GM19238 (cell line): Measurements from ENCODE around the gene LENG1.

Source experiments
- DNase-seq: peaks from one replicate; pipeline ENCODE4 v3.0.0; 2011; ENCODE audit warnings: low spot score; ENCODE audit not compliant: insufficient read length

The LENG1 gene

GRCh38 chr19:54114340-54115108, 45.0 kb downstream of the LENG1 start:
- peak; percentile 73 for DNase-seq

- no peak for DNase-seq
Measured at GRCh38 chr19:54109651-54110050, 49.9 kb downstream of the LENG1 start.

- DNase-seq: no peak
Measured at GRCh38 chr19:54108496-54108895, 51.0 kb downstream of the LENG1 start.

- DNase-seq: no peak
Measured at GRCh38 chr19:54107876-54108490, 51.5 kb downstream of the LENG1 start.

- no peak for DNase-seq
Measured at GRCh38 chr19:54106716-54107115, 52.8 kb downstream of the LENG1 start.

- no peak for DNase-seq
Measured at GRCh38 chr19:54105796-54106195, 53.7 kb downstream of the LENG1 start.
